ENCODE measurements around the gene STPG4. TPM values are rescaled to one million over a fixed set of nuclear protein-coding genes. Genes with fewer than 3 reads are reported as not detected.

The STPG4 gene
- total RNA-seq, 1 experiment from 2014 or later, result 10.6 TPM

DNA sequence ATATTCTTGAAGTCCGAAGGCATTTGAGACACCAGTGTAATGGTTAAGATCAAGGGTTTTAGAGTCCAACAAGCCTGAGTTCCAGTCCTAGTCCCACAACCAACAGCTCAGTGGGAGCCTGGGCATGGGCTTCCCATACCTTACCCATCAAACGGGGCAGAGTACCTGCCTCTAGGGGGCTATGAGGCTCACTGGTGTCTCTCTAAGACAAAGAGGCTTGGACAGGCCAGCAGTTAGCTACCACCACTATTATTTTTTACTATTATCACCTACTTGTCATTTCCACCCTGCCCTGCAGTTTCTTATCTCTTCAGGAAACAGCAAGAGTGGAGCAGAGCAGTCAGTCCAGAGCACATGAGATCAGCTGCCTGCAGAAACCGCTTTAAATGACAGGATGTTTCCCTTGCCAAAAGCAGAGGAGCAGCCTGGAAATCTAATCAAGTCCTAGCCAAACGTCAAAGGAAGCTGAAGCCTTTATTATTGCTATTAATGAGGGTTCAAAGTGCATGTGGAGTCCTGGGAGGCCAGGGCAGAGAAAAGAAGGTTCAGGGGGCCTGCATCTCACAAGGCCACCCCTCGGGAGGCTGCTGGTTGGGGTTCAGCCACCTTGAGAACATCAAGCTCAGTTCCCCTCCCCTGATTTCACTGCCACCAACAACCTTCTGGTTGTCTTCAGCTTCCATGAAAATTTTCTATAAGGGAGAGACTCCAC, 66.6 kb downstream of the STPG4 start:
- ChIA-PET POLR2A (interaction anchor here (0.7 to 1.8 kb wide), 2 partner anchors 12 to 17 kb away, joined by 3 to 5 read pairs; no protein-coding TSS in a partner anchor), CTCF (interaction anchor here (0.9 to 1.7 kb wide), 3 partner anchors 9 to 174 kb away, joined by 3 to 5 read pairs (median 4); no protein-coding TSS in a partner anchor), RAD21 (ENCODE audit: low non-redundant PET in 1 of 2, low total read pairs in 2 of 2, uncharacterized antibody in 2 of 2, unreplicated experiment in 2 of 2) (no interaction called here)
- peak in 2 of 3 experiments; percentile 33 to 37; a peak in 4 of 6 replicates for TF ChIP-seq CTCF (IDR thresholded peaks at IDR 0.05 in 2 of 3, conservative IDR thresholded peaks at IDR 0.05 in 1 of 3; ENCODE audit: borderline replicate concordance in 1 of 3, insufficient read depth in 1 of 3, low read depth in 2 of 3, low read length in 2 of 3)
- TF ChIP-seq EGR1 (IDR thresholded peaks at IDR 0.05; ENCODE audit: low read depth), result no peak
- DNase-seq (ENCODE audit: low read depth, low spot score), result no peak
- no peaks in the 10 kb centered on the region for H3K27me3 ChIP-seq (ENCODE audit: insufficient read depth, low read length)
- peaks cover 25 to 69% of the 10 kb centered on the region in 2 experiments for H3K4me1 ChIP-seq (ENCODE audit: control insufficient read depth in 1 of 2, insufficient read depth in 2 of 2, low read length in 2 of 2)
- intact Hi-C loops (cut with micrococcal nuclease), result no loop called here
- H3K36me3 ChIP-seq (ENCODE audit: control insufficient read depth in 1 of 2, insufficient read depth in 2 of 2, low read length in 2 of 2), result no peaks in the 10 kb centered on the region
- ATAC-seq, result peak; percentile 72
- peak overlapping the region; percentile 63 for H3K4me2 ChIP-seq (ENCODE audit: low read length)
- no peaks in the 10 kb centered on the region for H4K20me1 ChIP-seq (ENCODE audit: insufficient read depth)
- no peaks in the 10 kb centered on the region for H3K9me3 ChIP-seq (ENCODE audit: control insufficient read depth in 1 of 2, insufficient read depth in 1 of 2, low read depth in 1 of 2, low read length in 2 of 2)
- peak overlapping the region; percentile 27; the same call in 1 of the 2 replicates for H3K9ac ChIP-seq (ENCODE audit: low read length)
- H2AFZ ChIP-seq (ENCODE audit: low read depth, low read length, poor library complexity, severe bottlenecking), result no peak overlapping the region
- H3K9me2 ChIP-seq (ENCODE audit: insufficient read depth), result no peaks in the 10 kb centered on the region
- 0 out of 4 replicates have a peak overlapping the region, but pooled peaks of 1 of the 2 experiments have one; percentile 5 for H3K4me3 ChIP-seq (replicated peaks in 1 of 2; ENCODE audit: low read depth in 1 of 2, low read length in 2 of 2)
- peaks cover 89% of the 10 kb centered on the region for H3K79me2 ChIP-seq (ENCODE audit: insufficient read depth, low read length)
- no TSS peak for BruUV-seq (replicated peaks)
- H3K27ac ChIP-seq (ENCODE audit: low read depth, low read length), result peak overlapping the region; percentile 52

- ChIA-PET CTCF (interaction anchor here (1.7 kb wide), 1 partner anchor 10 kb away, joined by 5 read pairs; no protein-coding TSS in a partner anchor), RAD21 (ENCODE audit: low non-redundant PET in 1 of 2, low total read pairs in 2 of 2, uncharacterized antibody in 2 of 2, unreplicated experiment in 2 of 2) (no interaction called here), POLR2A (no interaction called here)
- H4K20me1 ChIP-seq (ENCODE audit: insufficient read depth), result no peaks in the 10 kb centered on the region
- H3K27me3 ChIP-seq (ENCODE audit: insufficient read depth, low read length), result no peaks in the 10 kb centered on the region
- ATAC-seq, result no peak
- H3K4me1 ChIP-seq (ENCODE audit: control insufficient read depth in 1 of 2, insufficient read depth in 2 of 2, low read length in 2 of 2), result peaks cover 25 to 75% of the 10 kb centered on the region in 2 experiments
- BruUV-seq (replicated peaks), result no TSS peak
- no peaks in the 10 kb centered on the region for H3K9me3 ChIP-seq (ENCODE audit: control insufficient read depth in 1 of 2, insufficient read depth in 1 of 2, low read depth in 1 of 2, low read length in 2 of 2)
- DNase-seq (ENCODE audit: low read depth, low spot score), result no peak
- H3K9me2 ChIP-seq (ENCODE audit: insufficient read depth), result no peaks in the 10 kb centered on the region
- no peak overlapping the region for H3K9ac ChIP-seq (ENCODE audit: low read length)
- no peaks in the 10 kb centered on the region for H3K36me3 ChIP-seq (ENCODE audit: control insufficient read depth in 1 of 2, insufficient read depth in 2 of 2, low read length in 2 of 2)
- no peak overlapping the region for H3K27ac ChIP-seq (ENCODE audit: low read depth, low read length)
- H3K79me2 ChIP-seq (ENCODE audit: insufficient read depth, low read length), result peaks cover 92% of the 10 kb centered on the region
- intact Hi-C loops (cut with micrococcal nuclease), result no loop called here
- no peak overlapping the region; the same call in 1 of the 2 replicates for H3K4me2 ChIP-seq (ENCODE audit: low read length)
- no peak overlapping the region for H2AFZ ChIP-seq (ENCODE audit: low read depth, low read length, poor library complexity, severe bottlenecking)
- H3K4me3 ChIP-seq (replicated peaks in 1 of 2; ENCODE audit: low read depth in 1 of 2, low read length in 2 of 2), result no peak overlapping the region
- TF ChIP-seq, protein P1, sequence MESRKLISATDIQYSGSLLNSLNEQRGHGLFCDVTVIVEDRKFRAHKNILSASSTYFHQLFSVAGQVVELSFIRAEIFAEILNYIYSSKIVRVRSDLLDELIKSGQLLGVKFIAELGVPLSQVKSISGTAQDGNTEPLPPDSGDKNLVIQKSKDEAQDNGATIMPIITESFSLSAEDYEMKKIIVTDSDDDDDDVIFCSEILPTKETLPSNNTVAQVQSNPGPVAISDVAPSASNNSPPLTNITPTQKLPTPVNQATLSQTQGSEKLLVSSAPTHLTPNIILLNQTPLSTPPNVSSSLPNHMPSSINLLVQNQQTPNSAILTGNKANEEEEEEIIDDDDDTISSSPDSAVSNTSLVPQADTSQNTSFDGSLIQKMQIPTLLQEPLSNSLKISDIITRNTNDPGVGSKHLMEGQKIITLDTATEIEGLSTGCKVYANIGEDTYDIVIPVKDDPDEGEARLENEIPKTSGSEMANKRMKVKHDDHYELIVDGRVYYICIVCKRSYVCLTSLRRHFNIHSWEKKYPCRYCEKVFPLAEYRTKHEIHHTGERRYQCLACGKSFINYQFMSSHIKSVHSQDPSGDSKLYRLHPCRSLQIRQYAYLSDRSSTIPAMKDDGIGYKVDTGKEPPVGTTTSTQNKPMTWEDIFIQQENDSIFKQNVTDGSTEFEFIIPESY (IDR thresholded peaks at IDR 0.05; ENCODE audit: extremely low read depth, insufficient replicate concordance, low read length), result no peak
- no peak for TF ChIP-seq ZNF274 (IDR thresholded peaks at IDR 0.05; ENCODE audit: low read depth, low read length)
- TF ChIP-seq RAD21 (IDR thresholded peaks at IDR 0.05; ENCODE audit: low read depth), result no peak
- no peak for TF ChIP-seq EZH2 (IDR thresholded peaks at IDR 0.05)
- no peak for TF ChIP-seq FOSL1 (IDR thresholded peaks at IDR 0.05; ENCODE audit: low read depth)
- no peak for TF ChIP-seq ELF1 (IDR thresholded peaks at IDR 0.05; ENCODE audit: borderline replicate concordance, low read depth)
- no peak for TF ChIP-seq EZH2phosphoT487 (IDR thresholded peaks at IDR 0.05; ENCODE audit: borderline replicate concordance)
- TF ChIP-seq, protein P2, sequence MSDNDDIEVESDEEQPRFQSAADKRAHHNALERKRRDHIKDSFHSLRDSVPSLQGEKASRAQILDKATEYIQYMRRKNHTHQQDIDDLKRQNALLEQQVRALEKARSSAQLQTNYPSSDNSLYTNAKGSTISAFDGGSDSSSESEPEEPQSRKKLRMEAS (IDR thresholded peaks at IDR 0.05), result no peak
- TF ChIP-seq POLR2A (IDR thresholded peaks at IDR 0.05; ENCODE audit: borderline replicate concordance, extremely low read depth, insufficient read depth, insufficient read length), result no peak
- no peak for TF ChIP-seq CBX3 (IDR thresholded peaks at IDR 0.05; ENCODE audit: low read depth)
- no peak for TF ChIP-seq CEBPB (IDR thresholded peaks at IDR 0.05; ENCODE audit: low read depth)
- TF ChIP-seq YY1 (IDR thresholded peaks at IDR 0.05; ENCODE audit: extremely low read depth, insufficient replicate concordance, low read depth, low read length), result no peak
- no peak for TF ChIP-seq SRF (IDR thresholded peaks at IDR 0.05; ENCODE audit: low read depth)
- TF ChIP-seq ATF3 (IDR thresholded peaks at IDR 0.05), result no peak
Measured at GRCh38 chr2:47087051-47087450, 68.1 kb downstream of the STPG4 start.
